ENCODE data around the gene TBC1D13.
"Not testable (repeated sequence)": the region's sequence is repeated elsewhere in the genome, so short reads cannot be mapped to it uniquely, and the experiment has no call there.

The TBC1D13 gene

DNA sequence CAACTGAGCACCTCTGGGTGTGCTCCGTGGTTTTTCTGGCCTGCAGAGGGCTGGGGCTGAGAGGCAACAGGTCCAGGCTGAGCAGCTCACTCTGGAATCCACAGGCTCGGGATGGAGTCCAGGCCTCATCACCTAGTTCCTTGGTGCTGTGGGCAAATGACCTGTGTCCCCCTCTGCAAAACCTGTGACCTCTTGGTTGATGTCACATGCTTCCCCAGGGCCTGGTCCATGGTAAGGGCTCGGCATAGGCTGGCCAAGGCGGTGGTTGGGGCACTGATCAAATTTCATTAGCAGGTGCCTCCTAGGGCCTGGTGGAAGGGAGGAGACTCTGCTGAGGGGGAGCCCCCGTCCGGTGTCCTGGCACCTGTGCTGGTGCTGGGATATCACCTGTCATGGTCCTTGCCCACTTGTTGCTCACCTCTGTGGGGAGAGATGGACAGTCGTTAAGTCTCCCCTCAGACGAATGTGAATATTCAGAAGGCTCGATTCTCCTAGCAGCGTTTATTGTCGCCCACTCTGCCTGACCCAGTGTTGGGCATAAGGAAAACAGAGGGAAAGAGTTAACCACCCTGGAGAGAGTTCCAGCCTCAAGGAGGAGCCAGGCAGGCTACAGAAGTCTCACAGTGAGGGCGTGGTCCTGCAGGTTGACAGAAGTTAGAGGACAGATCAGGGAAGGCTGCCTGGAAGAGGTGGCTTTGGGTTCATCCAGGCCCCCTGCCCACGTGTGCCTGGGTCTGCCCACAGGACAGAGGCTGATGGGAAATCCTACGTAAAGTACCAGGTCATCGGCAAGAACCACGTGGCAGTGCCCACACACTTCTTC, 34.7 kb downstream of the TBC1D13 start:
- no peak for DNase-seq

DNA sequence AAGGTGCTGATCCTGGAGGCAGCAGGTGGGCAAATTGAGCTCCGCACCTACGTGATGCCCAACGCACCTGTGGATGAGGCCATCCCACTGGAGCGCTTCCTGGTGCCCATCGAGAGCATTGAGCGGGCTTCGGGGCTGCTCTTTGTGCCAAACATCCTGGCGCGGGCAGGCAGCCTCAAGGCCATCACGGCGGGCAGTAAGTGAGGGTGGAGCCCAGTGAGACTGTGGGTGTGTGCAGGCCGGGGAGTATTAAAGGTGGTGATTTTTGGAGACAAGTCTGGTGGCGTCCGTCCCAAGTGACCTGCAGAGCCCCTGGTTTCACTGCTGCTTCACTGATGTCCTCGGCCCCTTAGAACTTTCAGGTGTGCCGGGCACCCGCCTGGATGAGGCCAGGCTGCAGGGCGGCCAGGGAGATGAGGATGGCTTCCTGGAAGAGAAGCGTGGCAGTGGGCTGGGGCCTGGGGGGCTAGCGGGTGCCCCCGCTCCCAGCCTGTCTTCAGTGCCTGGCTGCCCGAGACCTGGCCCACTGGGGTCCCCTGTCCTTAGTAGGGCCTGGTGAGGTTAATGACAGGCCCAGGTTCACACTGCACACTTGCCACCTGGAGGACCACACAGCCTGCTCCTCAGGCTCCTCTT, 35.5 kb downstream of the TBC1D13 start:
- no peak for DNase-seq

DNA sequence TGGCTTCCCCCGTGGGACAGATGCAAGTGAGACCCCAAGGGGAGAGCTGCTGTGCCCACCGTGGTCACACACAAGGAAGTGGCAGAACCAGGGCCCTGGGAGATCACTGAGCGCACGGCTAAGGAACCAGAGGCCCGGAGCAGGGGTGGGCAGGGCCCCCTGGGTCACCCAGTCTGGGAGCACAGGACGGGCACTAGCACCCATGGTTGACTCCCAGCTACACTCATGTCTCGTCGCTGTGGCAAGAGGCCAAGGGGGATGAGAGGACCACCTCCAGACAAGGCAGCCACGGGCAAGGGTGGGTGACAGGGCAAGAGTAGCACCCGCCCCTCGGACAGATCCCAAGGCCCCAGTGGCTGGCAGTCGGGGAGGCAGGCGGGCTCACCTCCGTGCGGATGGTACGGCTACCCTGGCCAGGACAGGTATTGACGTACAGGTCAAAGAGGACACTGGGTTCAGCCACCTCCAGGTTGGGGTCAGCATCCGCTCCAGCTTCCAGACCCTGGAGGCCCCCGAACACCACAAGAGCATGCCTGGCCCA, 36.4 kb downstream of the TBC1D13 start:
- DNase-seq, result no peak

DNA sequence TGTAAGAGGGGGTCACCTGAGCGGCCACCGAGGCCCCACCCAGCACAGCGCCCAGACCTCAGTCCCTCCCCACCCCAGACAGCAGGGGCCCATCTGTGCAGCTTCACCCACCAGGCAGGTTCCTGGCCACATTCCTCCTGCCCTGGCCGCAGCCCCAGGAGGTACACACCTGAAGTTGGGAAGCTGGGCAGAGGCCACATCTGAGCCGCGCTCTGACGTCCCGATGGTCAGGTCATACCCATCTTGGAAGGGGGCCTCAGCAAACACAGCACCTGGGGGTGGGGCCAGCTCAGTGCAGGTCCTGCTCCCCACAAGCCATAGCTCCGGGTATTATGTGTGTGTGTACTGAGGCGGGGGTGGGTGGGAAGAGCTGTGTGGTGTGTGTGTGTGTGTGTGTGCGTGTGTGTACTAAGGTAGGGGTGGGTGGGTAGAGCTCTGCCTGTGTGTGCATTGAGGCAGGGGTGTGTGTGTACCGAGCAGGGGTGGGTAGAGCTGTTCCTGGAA, 36.9 kb downstream of the TBC1D13 start:
- DNase-seq, result no peak

DNA sequence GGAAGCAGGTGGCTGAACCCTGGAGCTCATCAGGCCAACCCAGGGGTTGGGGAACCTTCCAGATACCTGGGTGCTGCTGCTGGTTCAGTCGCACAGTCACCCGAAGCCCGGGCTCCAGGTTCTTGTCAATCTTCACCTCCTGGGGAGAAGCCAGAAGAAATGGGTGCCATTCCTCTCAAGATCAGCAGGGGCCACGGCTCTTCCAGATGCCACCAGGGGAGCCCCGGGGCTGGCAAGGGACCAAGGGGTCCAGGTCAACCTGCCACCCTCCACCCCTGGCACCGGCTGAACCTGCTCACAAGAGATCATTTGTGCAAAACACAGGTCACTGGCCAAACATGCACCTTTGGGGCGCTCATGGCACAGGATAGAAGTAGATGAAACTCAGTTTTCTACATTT, 37.9 kb downstream of the TBC1D13 start:
- no peak for DNase-seq

DNA sequence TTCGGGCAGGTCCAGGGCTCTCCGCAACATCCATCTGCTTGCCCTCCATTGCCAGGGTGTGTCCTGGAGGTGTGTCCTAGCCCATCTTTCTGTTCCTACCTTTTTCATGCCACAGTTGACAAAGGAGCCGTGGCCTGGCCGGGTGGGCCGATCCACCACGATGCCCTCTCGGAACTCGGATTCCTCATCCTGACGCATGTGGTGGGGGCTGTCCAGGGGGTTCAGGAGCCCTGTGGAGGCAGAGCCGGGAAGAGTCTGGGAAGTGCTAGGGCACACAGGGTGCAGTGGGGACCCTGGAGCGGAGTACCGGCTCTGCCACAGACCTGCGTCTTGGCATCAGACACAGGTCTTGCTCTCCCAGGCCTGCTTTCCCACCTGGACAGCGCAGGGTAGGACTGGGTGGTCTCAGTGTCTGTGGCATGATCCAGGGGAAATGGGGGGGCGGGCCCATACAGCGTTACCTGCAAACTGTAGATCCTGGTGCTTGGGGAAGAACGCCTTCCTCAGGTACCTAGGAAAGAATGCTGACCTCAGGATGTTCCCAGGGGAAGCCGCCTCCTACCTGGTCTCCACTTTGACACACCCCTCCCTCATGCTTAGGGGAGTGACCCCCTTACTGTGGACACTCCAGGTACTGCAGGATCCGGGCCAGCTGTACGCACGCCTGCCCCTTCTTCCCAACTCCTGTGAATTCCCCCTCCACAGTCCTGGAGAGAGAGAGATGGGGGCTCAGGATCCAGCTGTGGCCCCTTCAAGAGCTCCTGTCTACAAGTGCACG, 39.1 kb downstream of the TBC1D13 start:
- DNase-seq, result no peak

DNA sequence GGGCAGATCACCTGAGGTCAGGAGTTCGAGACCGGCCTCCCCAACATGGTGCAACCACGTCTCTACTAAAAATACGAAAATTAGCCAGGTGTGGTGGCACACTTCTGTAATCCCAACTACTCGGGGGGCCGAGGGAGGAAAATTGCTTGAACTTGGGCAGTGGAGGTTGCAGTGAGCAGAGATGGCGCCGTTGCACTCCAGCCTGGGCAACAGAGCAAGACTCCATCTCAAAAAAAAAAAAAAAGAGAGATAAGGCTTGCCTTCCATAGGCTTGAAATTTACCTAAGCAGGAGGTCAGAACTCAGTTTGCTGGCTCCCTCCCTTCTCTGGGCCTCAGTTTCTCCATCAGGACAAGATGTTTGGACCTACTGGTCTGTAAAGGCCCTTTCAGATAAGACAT, 41.2 kb downstream of the TBC1D13 start:
- no peak for DNase-seq

DNA sequence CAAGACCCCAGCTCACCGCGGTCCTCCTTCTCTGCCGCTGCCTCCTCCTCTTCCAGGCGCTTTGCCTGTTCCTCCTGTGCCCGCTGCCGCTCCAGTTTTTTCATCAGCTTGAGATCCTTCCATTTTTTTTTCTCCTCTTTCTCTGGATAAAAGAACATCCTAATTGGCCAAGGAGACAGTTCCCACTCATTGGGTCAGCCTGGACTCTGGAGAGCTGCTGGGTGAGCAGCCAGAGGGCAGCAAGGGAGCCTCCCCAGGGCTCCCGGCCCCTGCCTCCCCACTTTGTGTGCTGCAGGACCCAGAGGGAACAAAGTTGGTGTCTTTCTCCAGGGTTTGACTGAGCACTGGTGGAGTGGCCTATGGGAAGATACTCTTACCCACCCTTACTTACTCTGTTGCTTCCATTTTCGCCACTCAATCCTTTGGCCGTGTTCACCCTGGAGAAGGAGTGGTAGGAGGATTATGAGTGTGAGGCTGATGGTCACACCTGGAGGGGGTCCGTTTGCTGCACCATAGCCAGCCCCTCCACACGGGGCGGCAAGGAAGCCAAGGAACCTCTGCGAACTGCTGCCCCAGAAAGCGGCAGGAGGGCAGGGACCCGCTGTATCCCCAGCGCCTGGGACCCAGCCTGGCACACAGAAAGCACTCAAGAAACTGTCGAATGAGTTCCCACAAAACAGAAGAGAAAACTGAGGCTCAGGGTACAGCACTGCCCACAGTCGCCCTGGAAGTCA, 41.8 kb downstream of the TBC1D13 start:
- no peak for DNase-seq

DNA sequence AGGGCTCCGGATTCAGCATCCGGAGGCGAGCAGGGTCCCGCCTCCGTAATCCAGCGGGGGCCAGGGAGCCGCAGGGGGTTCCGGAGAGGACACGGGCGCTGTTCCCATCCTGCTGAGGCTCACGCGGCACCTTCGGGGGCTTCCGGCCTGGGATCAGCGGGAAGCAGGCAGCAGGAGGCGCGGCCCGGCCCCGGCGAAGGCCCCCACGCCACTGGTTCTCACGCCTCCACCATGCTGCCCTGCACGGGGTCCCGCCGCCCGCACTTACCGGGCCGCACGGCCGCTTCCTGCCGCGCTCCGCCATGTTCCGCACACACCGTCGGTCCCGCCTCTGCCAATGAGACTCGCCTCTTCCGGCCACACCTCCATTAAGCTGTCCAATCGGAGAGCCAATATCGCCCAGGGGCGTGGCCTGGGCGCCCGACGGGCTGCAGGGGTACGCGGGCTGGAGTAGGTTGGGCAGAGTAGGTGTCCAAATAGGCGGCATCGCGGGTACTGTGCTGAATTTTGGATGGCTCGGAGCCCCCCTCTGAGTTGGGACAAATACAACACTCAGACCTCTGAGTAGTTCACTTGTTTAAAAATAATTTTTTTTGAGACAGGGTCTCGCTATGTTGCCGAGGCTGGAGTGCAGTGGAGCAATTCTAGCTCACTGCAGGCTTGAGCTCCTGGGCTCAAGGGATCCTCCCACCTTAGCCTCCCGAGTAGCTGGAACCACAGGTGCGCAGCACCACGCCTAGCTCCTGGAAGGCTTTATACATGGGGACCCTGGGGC, 42.6 kb downstream of the TBC1D13 start, which contains the start of gene SPOUT1:
Gene SPOUT1, minus strand, starts transcription at position 318 of the 775 bp plus-strand sequence. Its CDS starts 14 bp downstream, at position 304.
- peak; percentile 81 to 93 for DNase-seq

DNA sequence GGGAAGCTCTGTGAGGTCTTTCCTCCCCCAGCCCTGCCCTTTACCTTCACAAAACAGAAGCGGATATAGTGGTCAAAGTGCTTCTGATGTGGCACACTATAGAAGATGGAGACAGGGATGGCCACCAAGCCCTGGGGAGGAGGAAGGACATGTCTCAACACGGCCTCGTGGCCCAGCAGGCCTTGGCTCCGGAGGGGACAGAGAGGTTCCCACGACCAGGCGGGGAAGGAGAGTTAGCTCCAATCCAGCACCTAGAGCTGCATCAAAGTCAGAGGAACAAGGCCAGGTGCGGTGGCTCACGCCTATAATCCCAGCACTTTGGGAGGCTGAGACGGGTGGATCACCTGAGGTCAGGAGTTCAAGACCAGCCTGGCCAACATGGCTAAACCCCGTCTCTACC, 46.6 kb downstream of the TBC1D13 start:
- no peak for DNase-seq

DNA sequence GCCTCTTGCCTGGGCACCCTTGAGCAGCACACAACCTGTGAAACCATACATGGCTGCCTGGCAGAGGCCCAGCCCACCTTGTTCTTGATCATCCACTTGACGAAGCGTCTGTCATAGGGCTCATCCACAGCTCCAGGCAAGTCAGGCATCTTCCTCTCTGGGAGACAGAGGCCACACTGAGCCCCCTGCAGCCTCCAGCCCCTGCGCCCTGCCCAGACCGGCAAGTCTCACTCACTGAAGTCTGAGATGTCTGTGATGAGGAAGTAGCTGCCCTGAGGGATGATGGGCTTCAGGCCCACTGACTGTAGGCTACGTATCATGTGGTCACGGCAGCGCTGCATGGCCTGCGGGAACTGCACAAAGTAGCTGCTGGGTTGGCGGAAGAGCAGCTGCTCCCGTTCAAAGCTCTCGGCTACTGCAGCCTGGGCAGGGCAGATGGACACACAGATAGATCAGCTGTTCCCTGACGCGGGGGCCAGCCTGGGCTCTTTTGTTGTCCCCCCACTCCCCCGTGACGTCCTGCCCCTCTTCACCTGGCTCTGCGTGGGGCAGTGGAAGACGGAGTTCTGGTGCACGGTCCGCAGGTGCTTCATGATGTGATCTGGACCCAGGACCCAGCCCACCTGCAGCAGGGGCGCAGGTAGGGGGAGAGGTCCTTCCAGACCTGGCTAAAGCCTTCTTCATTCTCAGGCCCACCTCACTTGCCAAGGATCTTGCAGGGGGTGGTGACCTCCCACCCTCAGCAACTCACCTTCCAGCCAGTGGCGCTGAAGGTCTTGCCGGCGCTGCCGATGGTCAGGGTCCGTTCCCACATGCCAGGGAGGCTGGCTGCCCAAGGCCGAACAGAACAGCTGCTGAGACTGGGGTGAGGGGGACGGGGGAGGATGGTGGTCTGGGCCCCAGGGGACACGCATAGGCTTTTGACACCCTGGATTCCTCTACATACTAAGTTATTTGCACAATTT, 48.5 kb downstream of the TBC1D13 start:
- DNase-seq, result no peak

DNA sequence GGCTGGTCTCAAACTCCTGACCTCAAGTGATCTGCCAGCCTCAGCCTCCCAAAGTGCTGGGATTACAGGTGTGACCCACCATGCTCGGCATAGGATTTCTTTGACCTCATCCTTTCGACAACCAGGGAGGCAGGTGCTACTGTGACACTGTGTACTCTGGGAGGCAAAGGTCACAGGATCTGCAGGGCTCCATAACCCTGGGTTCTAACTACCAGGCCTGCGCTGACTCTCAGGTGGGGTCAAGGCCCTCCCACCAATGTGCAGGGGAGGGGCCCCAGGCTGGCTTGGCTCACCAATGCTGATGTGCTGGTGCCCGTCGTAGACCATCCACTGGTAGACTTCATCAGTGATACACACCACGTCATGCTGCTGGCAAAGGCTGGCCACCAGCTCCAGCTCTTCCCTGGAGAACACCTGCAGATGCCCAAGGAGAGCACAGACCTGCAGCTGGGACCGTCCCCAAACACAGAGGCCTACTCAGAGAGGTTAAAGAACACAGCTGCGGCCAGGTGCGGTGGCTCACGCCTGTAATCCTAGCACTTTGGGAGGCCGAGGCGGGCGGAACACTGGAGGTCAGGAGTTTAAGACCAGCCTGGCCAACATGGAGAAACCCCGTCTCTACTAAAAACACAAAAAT, 49.6 kb downstream of the TBC1D13 start:
- no peak for DNase-seq

DNA sequence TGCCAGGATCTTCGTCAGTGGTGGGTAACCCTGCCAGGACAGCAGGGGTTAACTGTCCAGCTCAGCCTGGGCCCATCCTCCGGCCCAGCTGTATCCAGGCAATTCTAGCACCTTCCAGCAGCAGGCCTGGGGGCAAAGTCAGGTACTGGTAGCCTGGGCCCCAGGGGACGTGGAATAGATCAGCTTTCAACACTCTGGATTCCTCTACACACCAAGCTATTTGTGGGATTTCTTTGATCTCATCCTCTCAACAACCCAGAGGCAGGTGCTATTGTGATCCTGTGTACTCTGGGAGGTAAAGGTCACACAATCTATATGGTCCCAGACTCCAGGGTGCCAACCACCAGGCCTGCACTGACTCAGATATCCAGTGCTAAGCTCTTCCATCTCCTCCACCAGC, 51.3 kb downstream of the TBC1D13 start:
- DNase-seq, result no peak

DNA sequence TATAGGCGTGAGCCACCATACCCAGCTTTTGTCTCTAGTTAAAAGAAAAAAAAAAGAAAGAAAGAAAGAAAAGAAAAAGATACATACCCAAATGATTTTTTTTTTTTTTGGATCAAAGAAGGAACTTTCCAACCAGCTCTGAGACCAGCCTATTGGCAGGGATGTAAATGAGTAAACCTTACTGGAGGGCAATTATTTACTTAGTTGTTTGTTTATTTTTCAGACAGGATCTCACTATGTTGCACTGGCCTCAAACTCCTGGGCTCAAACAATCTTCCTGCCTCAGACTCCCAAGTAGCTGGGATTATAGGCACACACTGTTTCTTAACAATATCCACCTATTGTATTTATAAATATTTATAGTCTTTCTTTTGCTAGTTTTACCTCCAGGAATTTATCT, 53.5 kb downstream of the TBC1D13 start:
- no peak for DNase-seq

DNA sequence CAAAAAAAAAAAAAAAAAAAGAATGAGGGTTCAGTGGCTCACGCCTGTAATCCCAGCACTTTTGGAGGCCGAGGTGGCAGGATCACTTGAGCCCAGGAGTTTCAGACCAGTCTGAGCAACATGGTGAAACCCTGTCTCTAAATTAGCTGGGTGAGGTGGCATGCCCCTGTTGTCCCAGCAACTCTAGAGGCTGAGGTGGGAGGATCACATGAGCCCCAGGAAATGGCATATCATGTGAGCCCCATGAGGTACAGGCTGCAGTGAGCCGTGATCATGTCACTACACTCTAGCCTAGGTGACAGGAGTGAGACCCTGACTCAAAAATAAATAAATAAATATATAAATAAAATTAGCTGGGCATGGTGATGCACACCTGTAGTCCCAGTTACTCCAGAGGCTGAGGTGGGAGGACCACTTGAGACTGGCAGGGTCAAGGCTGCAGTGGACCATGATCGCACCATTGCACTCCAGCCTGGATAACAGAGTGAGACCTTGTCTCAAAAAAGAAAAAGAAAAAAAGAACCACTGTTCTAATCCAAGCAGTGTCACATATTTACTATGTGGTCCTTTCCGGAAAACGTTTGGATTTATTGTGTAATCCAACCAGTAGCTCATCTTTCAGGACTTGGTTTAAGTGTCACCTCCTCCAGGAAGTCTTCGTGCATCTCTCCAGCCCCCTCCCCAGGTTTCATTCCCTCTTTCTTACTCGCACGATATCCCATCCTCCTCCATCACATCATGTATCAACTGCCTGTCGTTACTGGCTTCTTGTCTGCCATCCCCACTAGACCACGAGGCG, 54.8 kb downstream of the TBC1D13 start:
- DNase-seq, result no peak

DNA sequence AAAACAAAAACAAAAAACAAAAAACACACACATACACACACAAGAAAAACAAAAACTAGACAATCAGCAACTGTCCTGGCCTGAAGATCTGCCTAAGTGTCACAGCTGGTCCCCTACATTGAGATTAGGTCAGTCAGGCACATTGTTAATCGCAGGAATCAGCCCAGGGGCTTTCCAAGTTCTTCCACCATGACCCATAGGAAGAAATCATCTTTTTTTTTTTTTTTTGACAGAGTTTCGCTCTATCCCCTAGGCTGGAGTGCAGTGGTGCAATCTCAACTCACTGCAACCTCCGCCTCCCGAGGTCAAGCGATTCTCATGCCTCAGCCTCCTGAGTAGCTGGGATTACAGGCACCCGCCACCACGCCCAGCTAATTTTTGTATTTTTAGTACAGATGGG, 56.1 kb downstream of the TBC1D13 start:
- DNase-seq, result not testable (repeated sequence)

DNA sequence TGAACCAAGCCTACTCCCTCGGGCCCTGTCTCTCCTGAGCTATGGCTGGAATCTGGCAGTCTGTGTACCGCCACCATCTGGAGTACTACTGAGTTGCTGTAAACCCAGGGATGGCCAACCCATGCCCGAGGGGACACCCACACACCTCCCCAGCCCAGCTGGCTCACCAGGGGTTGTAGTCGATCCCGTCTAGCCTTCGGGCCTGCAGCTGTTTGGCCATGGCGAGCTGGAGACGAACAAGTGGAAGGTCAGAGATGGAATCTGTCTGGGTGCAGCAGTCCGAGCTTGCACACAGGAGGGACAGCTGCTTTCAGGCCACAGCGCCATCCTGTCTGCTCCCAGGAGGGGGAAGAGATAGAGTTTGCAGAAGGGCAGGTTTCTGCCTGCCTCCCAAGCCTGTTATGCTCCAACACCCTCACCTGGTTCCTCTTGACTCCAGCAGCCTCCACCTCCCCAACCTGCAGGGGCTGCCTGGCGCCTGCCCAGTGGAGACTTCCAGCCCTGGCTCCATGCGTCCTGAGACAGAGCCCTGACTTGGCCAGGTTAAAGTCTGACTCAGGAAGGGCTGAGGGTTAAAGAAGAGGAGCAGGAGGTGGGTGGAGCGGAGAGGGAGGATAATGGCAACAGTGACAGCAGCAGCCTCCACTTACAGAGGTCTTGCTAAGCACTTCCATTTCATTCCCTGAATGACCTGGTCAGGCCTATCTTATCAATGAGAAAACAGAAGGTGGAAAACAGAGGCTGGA, 58.3 kb downstream of the TBC1D13 start:
- DNase-seq, result no peak

DNA sequence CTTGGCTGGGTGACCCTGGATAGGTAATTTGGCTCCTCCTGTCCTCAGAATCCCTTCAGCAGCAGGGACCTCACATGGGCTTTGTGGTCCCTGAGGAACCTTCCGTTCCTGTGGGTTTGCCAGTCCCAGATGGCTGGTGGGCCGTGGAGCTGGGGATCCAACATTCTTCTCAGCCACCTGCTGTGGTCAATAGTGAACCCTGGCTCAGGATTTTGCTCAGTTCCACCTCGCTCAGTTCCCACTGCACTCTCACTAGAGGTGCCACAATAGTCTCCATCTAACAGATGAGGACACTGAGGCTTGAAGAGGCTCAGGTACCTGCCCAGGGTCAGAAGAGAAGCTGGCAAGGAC, 59.6 kb downstream of the TBC1D13 start:
- no peak for DNase-seq
